H1 (cell line): ENCODE measurements around the gene THBS1. TPM values are rescaled to one million over a fixed set of nuclear protein-coding genes. Genes with fewer than 3 reads are reported as not detected.

Experiments used
- CTCF ChIA-PET: fragments of 300-600 bp; sonication (Branson Sonifier 250); formaldehyde crosslinking; loops from one replicate; lab custom pipeline; 2021; ENCODE audit not compliant: partially characterized antibody; lab: Charles Lee
- POLR2A ChIA-PET: fragments of 300-600 bp; sonication (Branson Sonifier 250); formaldehyde crosslinking; loops from one replicate; lab custom pipeline; 2021; ENCODE audit warnings: inconsistent platforms; ENCODE audit not compliant: partially characterized antibody; lab: Charles Lee
- DNase-seq, 2 experiments: peaks; one replicate each; pipeline versions ENCODE4 v3.0.0 to v3.0.0-alpha.2; 2010 to 2022; ENCODE audit warnings: low spot score in 2 of 2, low read depth in 1 of 2, mixed read lengths in 1 of 2
- FAIRE-seq: peaks from 2 replicates; lab custom pipeline; 2011; peaks lifted over from hg19 to GRCh38; lab: Jason Lieb, UNC
- H2AFZ ChIP-seq: 2 replicates; pipeline ENCODE4 v1.8.1; 2012; ENCODE audit warnings: low read length, inconsistent platforms
- H2AK5ac ChIP-seq: 2 replicates; pipeline ENCODE4 v1.6.1; 2013; ENCODE audit warnings: low read depth, low read length
- H2BK120ac ChIP-seq: replicated peaks from 2 replicates; pipeline ENCODE3; 2013; ENCODE audit warnings: low read depth, low read length, inconsistent platforms
- H2BK12ac ChIP-seq: 2 replicates; pipeline ENCODE4 v1.6.1; 2013; ENCODE audit warnings: low read depth, low read length
- H2BK15ac ChIP-seq: 2 replicates; pipeline ENCODE4 v1.6.1; 2013; ENCODE audit warnings: low read length
- H2BK20ac ChIP-seq: 2 replicates; pipeline ENCODE4 v1.6.1; 2013; ENCODE audit warnings: low read length
- H2BK5ac ChIP-seq: 2 replicates; pipeline ENCODE4 v1.6.1; 2013; ENCODE audit warnings: low read depth, low read length
- H3K14ac ChIP-seq: 2 replicates; pipeline ENCODE4 v1.6.1; 2013; ENCODE audit warnings: inconsistent platforms; ENCODE audit not compliant: insufficient read length
- H3K18ac ChIP-seq: 2 replicates; pipeline ENCODE4 v1.6.1; 2013; ENCODE audit warnings: low read length; ENCODE audit errors: extremely low read depth
- H3K23ac ChIP-seq: 2 replicates; pipeline ENCODE4 v1.6.1; 2013; ENCODE audit warnings: inconsistent platforms; ENCODE audit not compliant: insufficient read length
- H3K23me2 ChIP-seq: 2 replicates; pipeline ENCODE4 v1.6.1; 2013; ENCODE audit warnings: low read depth, low read length
- H3K27ac ChIP-seq: 2 replicates; pipeline ENCODE4 v1.6.1; 2011; ENCODE audit warnings: low read depth, low read length, inconsistent platforms
- H3K27me3 ChIP-seq, 4 experiments: replicated peaks in 1 of 4; 1 replicate in 1 of 4; 2 replicates in 3 of 4; pipeline versions ENCODE4 v1.6.1 to v1.8.1; 2011 to 2013; ENCODE audit warnings: low read length in 3 of 4, mild to moderate bottlenecking in 3 of 4, inconsistent platforms in 2 of 4, mixed read lengths in 2 of 4, moderate library complexity in 1 of 4; ENCODE audit not compliant: control insufficient read depth in 3 of 4, insufficient read depth in 3 of 4; ENCODE audit errors: extremely low read depth in 1 of 4
- H3K36me3 ChIP-seq, 4 experiments: 2 replicates each; pipeline versions ENCODE4 v1.6.1 to v1.8.1; 2011 to 2013; ENCODE audit warnings: mild to moderate bottlenecking in 4 of 4, low read length in 3 of 4, moderate library complexity in 2 of 4, control low read depth in 1 of 4, inconsistent platforms in 1 of 4; ENCODE audit not compliant: insufficient read depth in 4 of 4, control insufficient read depth in 2 of 4
- H3K4ac ChIP-seq: replicated peaks from 2 replicates; pipeline ENCODE3; 2013; ENCODE audit warnings: low read length, low read depth, mixed read lengths, inconsistent platforms; ENCODE audit not compliant: insufficient read length
- H3K4me1 ChIP-seq, 4 experiments: replicated peaks in 1 of 4; 1 replicate in 1 of 4; 2 replicates in 3 of 4; pipeline versions ENCODE4 v1.6.1 to v1.8.1; 2011 to 2013; ENCODE audit warnings: low read length in 3 of 4, inconsistent platforms in 2 of 4, mixed read lengths in 1 of 4; ENCODE audit not compliant: insufficient read depth in 4 of 4, control insufficient read depth in 3 of 4
- H3K4me2 ChIP-seq, 2 experiments: 2 replicates each; pipeline versions ENCODE4 v1.6.1 to v1.8.1; 2011 to 2013; ENCODE audit warnings: low read depth in 2 of 2, low read length in 2 of 2, control low read depth in 1 of 2, inconsistent platforms in 1 of 2, mild to moderate bottlenecking in 1 of 2; ENCODE audit not compliant: insufficient read depth in 1 of 2
- H3K4me3 ChIP-seq, 4 experiments: fragments of 200-600, 300-600 bp in 1 of 4; sonication (generic), shearing (Covaris generic), sonication (Bioruptor Twin) in 1 of 4; 2 replicates each; pipeline versions ENCODE4 v1.5.1 to v1.8.1; 2011 to 2016; ENCODE audit warnings: low read length in 4 of 4, low read depth in 3 of 4, control low read depth in 2 of 4, inconsistent platforms in 2 of 4, mild to moderate bottlenecking in 2 of 4, mixed read lengths in 1 of 4, moderate library complexity in 1 of 4; ENCODE audit not compliant: insufficient read depth in 2 of 4; ENCODE audit errors: extremely low read depth in 1 of 4
- H3K56ac ChIP-seq: replicated peaks from 2 replicates; pipeline ENCODE3; 2013; ENCODE audit warnings: low read depth, mild to moderate bottlenecking, mixed read lengths, low read length, inconsistent platforms; ENCODE audit not compliant: insufficient read length
- H3K79me1 ChIP-seq: 2 replicates; pipeline ENCODE4 v1.6.1; 2013; ENCODE audit warnings: low read depth, low read length, control low read depth
- H3K79me2 ChIP-seq, 2 experiments: 2 replicates each; pipeline versions ENCODE4 v1.6.1 to v1.8.1; 2012 to 2013; ENCODE audit warnings: low read length in 2 of 2, mild to moderate bottlenecking in 2 of 2, inconsistent platforms in 1 of 2; ENCODE audit not compliant: insufficient read depth in 2 of 2, control insufficient read depth in 1 of 2
- H3K9ac ChIP-seq, 4 experiments: replicated peaks in 1 of 4; 1 replicate in 1 of 4; 2 replicates in 3 of 4; pipeline versions ENCODE4 v1.6.1 to v1.8.1; 2011 to 2013; ENCODE audit warnings: low read depth in 3 of 4, low read length in 3 of 4, control low read depth in 2 of 4, mild to moderate bottlenecking in 2 of 4, moderate library complexity in 2 of 4, inconsistent platforms in 1 of 4; ENCODE audit errors: extremely low read depth in 1 of 4
- H3K9me3 ChIP-seq, 2 experiments: 2 replicates each; pipeline versions ENCODE4 v1.6.1 to v1.8.1; 2012 to 2013; ENCODE audit warnings: mild to moderate bottlenecking in 2 of 2, moderate library complexity in 2 of 2, control low read depth in 1 of 2, inconsistent platforms in 1 of 2, low read depth in 1 of 2, low read length in 1 of 2, mixed read lengths in 1 of 2; ENCODE audit not compliant: insufficient read depth in 2 of 2
- H4K20me1 ChIP-seq, 2 experiments: replicated peaks in 1 of 2; 2 replicates each; pipeline versions ENCODE3 to v1.8.1; 2011 to 2013; ENCODE audit warnings: inconsistent platforms in 2 of 2, low read length in 2 of 2, mild to moderate bottlenecking in 1 of 2; ENCODE audit not compliant: insufficient read depth in 2 of 2, control insufficient read depth in 1 of 2
- H4K5ac ChIP-seq: 2 replicates; pipeline ENCODE4 v1.6.1; 2013; ENCODE audit warnings: low read length, low read depth, mixed read lengths, inconsistent platforms; ENCODE audit not compliant: insufficient read length
- H4K8ac ChIP-seq: 2 replicates; pipeline ENCODE4 v1.8.0; 2013; ENCODE audit warnings: mild to moderate bottlenecking, moderate library complexity, low read length, inconsistent platforms; ENCODE audit not compliant: insufficient read depth; ENCODE audit errors: extremely low read depth
- H4K91ac ChIP-seq: replicated peaks from 2 replicates; pipeline ENCODE3; 2013; ENCODE audit warnings: low read length, mixed read lengths, inconsistent platforms; ENCODE audit not compliant: insufficient read length
- BRCA1 ChIP-seq: IDR thresholded peaks from 2 replicates; pipeline ENCODE4 v1.6.1; 2012; ENCODE audit warnings: low read depth, low read length, improper control_type of control experiment
- E2F6 ChIP-seq: IDR thresholded peaks from 2 replicates; pipeline ENCODE4 v1.6.1; 2012; ENCODE audit warnings: inconsistent platforms
- EZH2 ChIP-seq: fragments of 200-600 bp; sonication (generic); IDR thresholded peaks from 2 replicates; pipeline ENCODE4 v1.7.1; 2012; ENCODE audit warnings: low read depth, mild to moderate bottlenecking, moderate library complexity, low read length, inconsistent platforms; ENCODE audit not compliant: severe bottlenecking
- KDM5A ChIP-seq: fragments of 200-600 bp; IDR thresholded peaks from 2 replicates; pipeline ENCODE4 v1.7.1; 2012; ENCODE audit warnings: mild to moderate bottlenecking, low read length, inconsistent platforms, mixed read lengths
- NRF1 ChIP-seq: IDR thresholded peaks from 2 replicates; pipeline ENCODE4 v1.6.1; 2011; ENCODE audit warnings: mild to moderate bottlenecking, low read depth, low read length, improper control_type of control experiment
- RAD21 ChIP-seq, 2 experiments: IDR thresholded peaks in 1 of 2; conservative IDR thresholded peaks in 1 of 2; 2 replicates each; pipeline ENCODE4 v1.6.1; 2011; ENCODE audit warnings: low read depth in 2 of 2, low read length in 2 of 2, improper control_type of control experiment in 1 of 2, inconsistent platforms in 1 of 2, mild to moderate bottlenecking in 1 of 2, moderate library complexity in 1 of 2
- SIRT6 ChIP-seq: IDR thresholded peaks from one replicate; pipeline ENCODE4 v1.7.1; 2012; ENCODE audit warnings: low read length, inconsistent platforms
- SP1 ChIP-seq: IDR thresholded peaks from 2 replicates; pipeline ENCODE4 v1.6.1; 2011; ENCODE audit warnings: low read depth, low read length
- TBP ChIP-seq: IDR thresholded peaks from 2 replicates; pipeline ENCODE4 v1.6.1; 2011; ENCODE audit warnings: low read depth, low read length, improper control_type of control experiment
- TEAD4 ChIP-seq: IDR thresholded peaks from 2 replicates; pipeline ENCODE4 v1.6.1; 2012; ENCODE audit warnings: low read depth, low read length, inconsistent platforms, mixed read lengths
- USF2 ChIP-seq: IDR thresholded peaks from 2 replicates; pipeline ENCODE4 v1.6.1; 2011; ENCODE audit warnings: low read length, improper control_type of control experiment
- ZNF274 ChIP-seq: IDR thresholded peaks from 2 replicates; pipeline ENCODE4 v1.7.0; 2012; ENCODE audit warnings: low read length, borderline replicate concordance; ENCODE audit errors: extremely low read depth
- polyA plus RNA-seq, 7 experiments: library from polyadenylated mRNA; depleted of rRNA in 3 of 7; stranded (reverse) in 5 of 7; unstranded in 2 of 7; fragments of >200 nt in 5 of 7; fragments of 200-250 nt in 2 of 7; gene quantifications; 1 replicate in 5 of 7; 2 replicates in 1 of 7; 4 replicates in 1 of 7; pipeline versions ENCODE4 v1.2.1 to v1.2.3, GENCODE V29; 2011 to 2013; ENCODE audit warnings: missing spikeins in 2 of 7, mixed read lengths in 2 of 7
- total RNA-seq: library from RNA; stranded (reverse); fragmentation: NEBNext Ultra II Directional; extraction: Animal tissue kit (Norgen Biotek cat#: 25700); gene quantifications from 2 replicates; pipeline ENCODE4 v1.2.1, GENCODE V29; 2021

Gene THBS1
- total and polyA plus RNA-seq, 2 of the 8 experiments (the other 6 are each of a cell fraction or from before 2014, with no cell fraction given) = 10.3 to 63.3 TPM

- no peak overlapping the region for H3K18ac ChIP-seq
- H4K5ac ChIP-seq = no peak overlapping the region
- no peaks in the 10 kb centered on the region for H3K23me2 ChIP-seq
- H2BK20ac ChIP-seq = no peak overlapping the region
- H4K8ac ChIP-seq = no peak overlapping the region
- TF ChIP-seq EZH2 (no peak), USF2 (no peak), KDM5A (no peak), NRF1 (no peak), BRCA1 (no peak), TEAD4 (no peak), E2F6 (no peak), TBP (no peak), SIRT6 (no peak), RAD21 (IDR thresholded peaks at IDR 0.05 in 1 of 2, conservative IDR thresholded peaks at IDR 0.05 in 1 of 2; ENCODE audit: low read depth in 2 of 2, low read length in 2 of 2) (no peak), SP1 (no peak), ZNF274 (no peak)
- no peak overlapping the region for H4K91ac ChIP-seq
- H3K23ac ChIP-seq = no peak overlapping the region
- no peak overlapping the region for H2BK15ac ChIP-seq
- H3K56ac ChIP-seq = no peak overlapping the region
- no peak overlapping the region for H3K4me2 ChIP-seq
- CTCF ChIA-PET = interaction anchor here (0.6 to 3.9 kb wide), 6 partner anchors 10 to 413 kb away, joined by 3 to 18 read pairs (median 3); no protein-coding TSS in a partner anchor
- H3K4me1 ChIP-seq = no peaks in the 10 kb centered on the region
- H2BK12ac ChIP-seq = no peak overlapping the region
- no peak overlapping the region for H3K14ac ChIP-seq
- no peak overlapping the region for H3K4me3 ChIP-seq
- peaks cover 0 to 2% of the 10 kb centered on the region in 2 experiments; a peak in 2 of 4 replicates for H3K9me3 ChIP-seq
- H2BK5ac ChIP-seq = no peak overlapping the region
- no peak for FAIRE-seq
- no peaks in the 10 kb centered on the region for H3K27me3 ChIP-seq
- no peak overlapping the region for H3K27ac ChIP-seq
- H2AFZ ChIP-seq = no peak overlapping the region
- H3K9ac ChIP-seq = no peak overlapping the region
- H2AK5ac ChIP-seq = no peak overlapping the region
- DNase-seq = no peak
- no peaks in the 10 kb centered on the region for H3K79me2 ChIP-seq
- POLR2A ChIA-PET = interaction anchor here (0.8 kb wide), 1 partner anchor 23 kb away, joined by 6 read pairs; no protein-coding TSS in a partner anchor
- H3K79me1 ChIP-seq = no peaks in the 10 kb centered on the region
- no peaks in the 10 kb centered on the region for H3K36me3 ChIP-seq
- H3K4ac ChIP-seq = no peak overlapping the region
- H4K20me1 ChIP-seq = no peaks in the 10 kb centered on the region
- H2BK120ac ChIP-seq = no peak overlapping the region
These were observed 29.8 kb downstream of the THBS1 start for GRCh38 chr15:39610665-39611064.
